Hindlimb muscle (tissue), 1 donor: ENCODE measurements around the gene ADAMTSL3. TPM values are rescaled to one million over a fixed set of nuclear protein-coding genes. Genes with fewer than 3 reads are reported as not detected.

Source experiments
- DNase-seq: peaks from one replicate; pipeline ENCODE4 v3.0.0-alpha.2; 2013
- polyA plus RNA-seq: library from polyadenylated mRNA; unstranded; fragments of 120-200 nt; gene quantifications from one replicate; pipeline ENCODE4 v1.2.1, GENCODE V29; 2013; ENCODE audit not compliant: insufficient read length

Gene ADAMTSL3, protein sequence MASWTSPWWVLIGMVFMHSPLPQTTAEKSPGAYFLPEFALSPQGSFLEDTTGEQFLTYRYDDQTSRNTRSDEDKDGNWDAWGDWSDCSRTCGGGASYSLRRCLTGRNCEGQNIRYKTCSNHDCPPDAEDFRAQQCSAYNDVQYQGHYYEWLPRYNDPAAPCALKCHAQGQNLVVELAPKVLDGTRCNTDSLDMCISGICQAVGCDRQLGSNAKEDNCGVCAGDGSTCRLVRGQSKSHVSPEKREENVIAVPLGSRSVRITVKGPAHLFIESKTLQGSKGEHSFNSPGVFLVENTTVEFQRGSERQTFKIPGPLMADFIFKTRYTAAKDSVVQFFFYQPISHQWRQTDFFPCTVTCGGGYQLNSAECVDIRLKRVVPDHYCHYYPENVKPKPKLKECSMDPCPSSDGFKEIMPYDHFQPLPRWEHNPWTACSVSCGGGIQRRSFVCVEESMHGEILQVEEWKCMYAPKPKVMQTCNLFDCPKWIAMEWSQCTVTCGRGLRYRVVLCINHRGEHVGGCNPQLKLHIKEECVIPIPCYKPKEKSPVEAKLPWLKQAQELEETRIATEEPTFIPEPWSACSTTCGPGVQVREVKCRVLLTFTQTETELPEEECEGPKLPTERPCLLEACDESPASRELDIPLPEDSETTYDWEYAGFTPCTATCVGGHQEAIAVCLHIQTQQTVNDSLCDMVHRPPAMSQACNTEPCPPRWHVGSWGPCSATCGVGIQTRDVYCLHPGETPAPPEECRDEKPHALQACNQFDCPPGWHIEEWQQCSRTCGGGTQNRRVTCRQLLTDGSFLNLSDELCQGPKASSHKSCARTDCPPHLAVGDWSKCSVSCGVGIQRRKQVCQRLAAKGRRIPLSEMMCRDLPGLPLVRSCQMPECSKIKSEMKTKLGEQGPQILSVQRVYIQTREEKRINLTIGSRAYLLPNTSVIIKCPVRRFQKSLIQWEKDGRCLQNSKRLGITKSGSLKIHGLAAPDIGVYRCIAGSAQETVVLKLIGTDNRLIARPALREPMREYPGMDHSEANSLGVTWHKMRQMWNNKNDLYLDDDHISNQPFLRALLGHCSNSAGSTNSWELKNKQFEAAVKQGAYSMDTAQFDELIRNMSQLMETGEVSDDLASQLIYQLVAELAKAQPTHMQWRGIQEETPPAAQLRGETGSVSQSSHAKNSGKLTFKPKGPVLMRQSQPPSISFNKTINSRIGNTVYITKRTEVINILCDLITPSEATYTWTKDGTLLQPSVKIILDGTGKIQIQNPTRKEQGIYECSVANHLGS (N-terminal part only)
- polyA plus RNA-seq, result 28.7 TPM

DNA sequence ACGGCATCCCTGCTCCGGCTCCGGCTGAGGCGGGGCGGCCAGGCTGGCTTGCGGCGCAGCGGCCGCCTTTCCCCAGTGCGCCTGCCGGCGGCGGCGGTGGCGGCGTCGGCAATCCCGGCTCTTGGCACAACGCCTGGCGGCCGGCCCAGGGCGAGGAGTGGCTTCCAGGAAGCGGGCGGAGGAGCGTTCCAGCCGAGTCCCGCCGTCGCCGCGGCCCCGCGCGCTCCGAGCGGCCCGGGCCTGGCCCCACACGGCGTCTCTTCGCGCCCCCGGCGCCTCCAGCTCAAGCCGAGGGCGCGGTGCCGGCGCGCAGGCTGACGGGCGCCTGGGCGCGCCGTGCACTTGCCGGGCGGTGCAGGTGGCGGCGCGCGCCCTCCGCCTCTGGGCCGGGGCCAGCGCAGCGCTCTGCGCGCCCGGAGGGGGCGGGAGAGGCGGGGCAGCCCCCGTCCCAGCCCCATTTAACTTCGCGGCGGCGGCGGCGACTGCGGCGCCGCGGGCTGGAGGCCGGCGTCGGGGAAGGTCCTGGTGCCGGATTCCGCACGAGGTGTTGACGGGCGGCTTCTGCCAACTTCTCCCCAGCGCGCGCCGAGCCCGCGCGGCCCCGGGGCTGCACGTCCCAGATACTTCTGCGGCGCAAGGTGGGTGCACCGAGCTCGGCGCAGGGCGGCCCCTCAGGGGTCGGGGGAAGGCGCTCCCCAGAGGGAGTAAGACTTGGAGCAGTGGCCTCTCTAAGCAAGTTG is at the start of gene ADAMTSL3:
ADAMTSL3 (plus strand) TSS at position 485 of the 740 bp plus-strand sequence. CDS start 1,639 bp downstream, outside the sequence.
- DNase-seq, result peak; percentile 77

DNA sequence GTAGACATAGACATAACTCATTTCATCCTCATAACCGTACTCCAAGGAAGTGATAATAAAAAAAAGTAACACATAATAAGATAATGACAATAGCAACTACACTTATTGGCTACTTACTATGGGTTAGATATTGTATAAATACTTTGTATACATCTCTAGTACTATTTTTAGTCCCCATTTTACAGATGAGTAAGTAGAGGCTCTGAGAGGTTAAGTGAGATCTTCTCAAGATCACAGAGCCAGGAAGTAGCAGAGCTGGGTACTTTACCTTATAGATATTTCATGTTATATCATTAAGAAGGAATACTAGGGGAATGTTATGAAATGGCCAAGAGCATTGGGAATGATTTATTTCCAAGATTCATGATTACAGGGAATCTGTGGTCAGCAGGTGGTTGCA is 49.4 kb upstream of the ADAMTSL3 start:
- no peak for DNase-seq

DNA sequence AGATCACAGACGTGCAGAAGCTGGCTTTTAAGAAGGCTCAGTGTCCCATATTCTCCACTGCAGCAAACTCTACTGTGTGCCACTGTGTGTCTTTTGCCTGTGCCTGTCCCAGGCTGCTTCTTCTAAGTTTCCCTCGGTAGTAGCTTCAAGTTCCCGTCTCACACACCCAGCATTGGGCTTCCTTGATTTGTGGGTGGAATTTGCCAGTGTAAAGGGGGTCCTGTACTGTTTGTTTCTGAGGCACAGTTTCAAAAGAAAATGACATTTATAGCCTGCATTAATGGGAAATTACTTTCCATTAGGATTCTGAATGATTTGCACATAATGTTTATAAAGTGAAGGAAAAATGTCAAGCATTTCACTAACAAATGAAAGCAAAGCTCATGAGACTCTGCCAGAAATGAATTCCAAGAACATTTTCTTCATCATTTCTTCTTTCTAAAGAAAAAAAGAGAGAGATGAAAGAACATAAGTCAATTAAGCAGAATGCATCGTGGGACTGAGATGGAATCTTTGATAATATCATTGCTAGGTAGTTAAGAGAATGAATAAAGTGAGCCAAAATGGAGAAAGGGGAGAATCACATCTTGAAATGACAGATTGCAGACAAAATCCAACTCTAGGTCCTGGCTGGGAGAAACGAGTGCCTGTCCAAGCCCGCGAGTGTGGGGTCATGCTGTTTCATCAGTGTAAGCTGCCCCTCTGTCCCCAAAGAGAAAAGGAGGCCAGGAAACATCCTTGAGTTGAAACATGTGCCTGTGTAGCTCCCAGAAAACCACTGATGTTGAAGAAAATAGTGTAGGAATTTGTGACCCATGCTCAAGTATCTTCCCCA is 48.6 kb upstream of the ADAMTSL3 start:
- DNase-seq, result peak; percentile 48

DNA sequence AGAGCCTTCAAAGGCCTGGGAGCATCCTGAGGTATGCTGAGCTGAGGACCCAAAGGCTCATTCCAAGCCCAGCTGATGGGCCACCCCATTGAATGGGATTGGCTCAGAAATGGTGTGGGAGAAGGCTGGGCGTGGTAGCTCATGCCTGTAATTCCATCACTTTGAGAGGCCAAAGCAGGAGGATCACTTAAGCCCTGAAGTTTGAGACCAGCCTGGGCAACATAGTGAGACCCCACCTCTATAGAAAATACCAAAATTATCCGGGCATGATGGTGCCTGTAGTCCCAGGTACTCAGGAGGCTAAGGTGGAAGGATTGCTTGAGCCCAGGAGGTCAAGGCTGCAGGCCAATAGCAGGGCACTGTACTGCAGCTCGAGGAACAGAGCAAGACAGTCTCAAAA is 43.8 kb upstream of the ADAMTSL3 start:
- no peak for DNase-seq

DNA sequence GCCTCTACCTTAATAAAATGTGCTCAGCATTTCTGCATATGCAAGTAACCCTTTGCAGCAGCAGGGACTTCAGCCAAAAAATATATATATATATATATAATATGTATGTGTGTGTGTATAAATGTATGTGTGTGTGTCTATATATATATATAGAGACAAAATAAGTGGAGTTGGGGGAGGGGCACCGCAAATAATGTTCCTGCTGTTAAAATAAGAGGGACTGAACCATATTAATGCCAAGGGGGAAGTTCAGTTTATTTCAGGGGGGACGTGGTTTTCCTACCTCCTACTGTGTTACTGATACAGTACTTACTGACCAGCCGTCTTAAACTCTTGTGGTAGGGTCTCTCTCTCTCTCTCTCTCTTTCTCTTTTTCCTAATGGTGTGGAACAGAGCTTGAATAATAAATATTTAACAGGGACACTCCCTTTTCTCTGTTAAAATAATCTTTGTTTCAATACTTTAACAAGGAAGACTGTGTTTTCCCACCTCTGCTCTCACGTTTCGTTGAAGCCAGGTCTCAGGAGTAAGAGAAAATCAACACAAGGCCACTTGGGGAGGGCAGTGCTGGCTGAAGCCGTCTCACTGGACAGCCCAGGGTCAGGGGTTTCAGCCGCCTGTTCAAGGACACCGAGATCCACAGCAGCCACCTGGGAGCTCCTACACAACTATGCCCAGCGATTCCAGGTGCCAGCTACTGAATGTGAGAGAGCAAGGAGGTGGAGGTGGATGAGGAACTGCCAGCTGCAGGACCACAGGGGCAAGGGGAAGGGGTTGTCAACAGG is 42.8 kb upstream of the ADAMTSL3 start:
- DNase-seq, result no peak

DNA sequence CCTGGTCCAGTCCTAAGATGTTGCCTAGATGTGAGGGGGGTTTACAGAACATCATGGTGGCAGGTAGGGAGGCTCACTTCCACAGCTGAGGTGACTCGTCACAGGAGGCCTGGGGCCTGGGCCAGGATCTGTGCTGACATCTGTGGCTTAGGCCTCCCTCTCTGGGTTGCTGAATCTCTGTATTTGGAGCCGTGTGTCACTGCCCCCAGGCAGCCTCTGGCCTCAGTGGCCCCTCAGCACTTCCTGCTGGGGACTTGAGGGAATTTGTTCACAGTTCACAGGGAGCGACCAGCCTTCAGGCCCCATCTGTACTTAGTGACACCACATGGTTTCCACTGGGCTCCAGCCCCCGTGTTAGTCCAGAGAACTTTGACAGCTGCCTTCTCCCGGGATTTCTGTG is 41.7 kb upstream of the ADAMTSL3 start:
- DNase-seq, result no peak

DNA sequence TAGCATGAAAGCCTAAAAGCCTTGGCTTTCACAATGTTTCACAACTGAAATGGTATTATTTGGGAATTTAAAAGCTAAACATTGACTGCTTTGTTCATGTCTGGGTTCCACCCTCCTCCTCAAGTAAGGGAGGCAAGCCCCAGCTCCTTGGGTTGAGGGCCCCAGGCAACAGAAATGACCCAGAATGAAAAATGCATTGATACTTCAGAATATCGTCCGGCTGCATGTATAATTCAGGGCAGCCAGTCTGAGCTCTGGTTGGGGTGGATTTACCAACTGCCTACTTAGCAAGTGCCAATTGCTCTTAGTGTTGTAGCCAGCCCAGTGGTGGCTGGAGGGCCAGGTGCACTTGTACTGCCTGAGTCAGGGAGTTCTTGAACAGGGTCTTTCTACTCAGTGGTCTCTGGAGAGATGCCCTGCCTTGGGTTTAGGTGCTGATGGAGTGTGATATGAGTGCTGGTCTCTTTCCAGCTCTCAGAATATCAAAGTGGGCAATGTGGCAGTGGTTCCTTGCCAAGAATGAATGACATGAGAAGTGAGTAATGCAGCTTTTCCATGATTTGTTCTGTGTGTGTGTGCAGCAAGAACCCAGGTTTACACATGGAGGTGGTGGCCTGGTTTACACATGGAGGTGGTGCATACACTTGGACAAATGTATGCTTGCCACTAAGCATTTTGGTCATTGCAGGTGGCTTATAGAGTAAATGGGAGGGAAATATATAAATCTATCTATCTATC is 40.9 kb upstream of the ADAMTSL3 start:
- DNase-seq, result no peak

DNA sequence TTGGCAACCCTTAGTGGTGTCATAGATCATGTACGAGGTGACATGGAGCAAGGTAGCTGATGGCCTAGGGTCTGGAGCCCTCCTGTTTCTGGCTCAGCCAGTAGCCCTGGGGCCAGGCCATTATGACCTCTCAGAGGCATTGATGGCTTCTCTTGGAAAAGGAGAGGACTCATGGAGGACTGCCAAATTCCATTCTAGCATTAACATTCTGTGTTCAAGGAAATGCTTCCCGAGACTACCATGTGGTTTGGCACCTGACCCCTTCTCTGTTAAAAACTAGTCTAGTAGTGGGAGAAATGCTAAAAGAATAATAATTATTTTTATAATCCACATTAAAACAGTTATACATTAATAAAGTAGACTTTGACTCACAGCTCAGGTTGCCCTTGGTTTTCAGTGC is 40.2 kb upstream of the ADAMTSL3 start:
- no peak for DNase-seq

DNA sequence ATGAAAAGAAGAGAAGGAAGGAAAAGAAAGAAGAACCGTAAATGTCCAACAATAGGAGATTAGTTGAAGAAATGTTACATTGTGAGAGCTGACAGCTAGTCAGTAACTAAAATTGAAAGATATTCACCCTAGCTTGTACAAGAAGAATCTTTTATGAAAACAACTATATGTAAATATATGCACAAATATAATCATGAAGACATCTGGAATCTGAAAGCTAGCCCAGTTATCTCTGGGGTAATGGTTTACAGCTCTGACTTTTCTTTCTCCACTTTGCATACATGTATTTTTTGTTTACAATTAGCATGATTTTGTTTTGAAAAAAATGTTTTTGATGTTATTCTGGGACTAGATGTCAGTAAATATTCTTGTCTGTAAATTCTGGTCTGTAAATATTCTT is 37.1 kb upstream of the ADAMTSL3 start:
- no peak for DNase-seq

DNA sequence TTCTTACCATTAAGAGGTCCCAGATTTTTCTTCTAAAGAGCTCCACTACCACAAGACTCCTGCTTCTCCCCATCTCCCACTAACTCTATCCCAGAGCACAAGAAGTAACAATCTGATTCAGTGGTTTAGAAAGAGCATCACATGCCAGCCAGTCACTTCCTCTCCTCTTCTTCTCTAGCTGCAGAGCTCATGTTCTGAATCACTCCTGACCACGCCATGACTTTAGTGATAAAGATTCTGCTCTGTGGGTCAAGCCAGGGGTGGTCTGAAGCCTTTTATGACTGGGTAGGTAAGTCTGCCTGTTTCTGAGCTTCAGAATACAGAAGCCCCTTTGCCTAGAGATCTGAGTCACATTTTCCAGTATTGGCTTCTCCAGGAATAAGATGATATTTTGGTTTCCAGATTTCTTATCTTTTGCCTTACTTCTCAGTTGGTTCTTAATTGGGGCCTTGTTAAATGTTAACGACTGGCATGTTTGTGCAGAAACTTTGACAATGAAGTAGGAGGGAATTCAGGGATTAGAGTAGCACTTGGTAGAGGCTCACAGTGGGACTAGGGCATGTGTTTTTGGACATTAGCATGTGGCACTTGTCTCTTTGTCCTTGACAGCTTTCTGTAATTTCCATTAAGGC is 27.6 kb upstream of the ADAMTSL3 start:
- DNase-seq, result no peak

DNA sequence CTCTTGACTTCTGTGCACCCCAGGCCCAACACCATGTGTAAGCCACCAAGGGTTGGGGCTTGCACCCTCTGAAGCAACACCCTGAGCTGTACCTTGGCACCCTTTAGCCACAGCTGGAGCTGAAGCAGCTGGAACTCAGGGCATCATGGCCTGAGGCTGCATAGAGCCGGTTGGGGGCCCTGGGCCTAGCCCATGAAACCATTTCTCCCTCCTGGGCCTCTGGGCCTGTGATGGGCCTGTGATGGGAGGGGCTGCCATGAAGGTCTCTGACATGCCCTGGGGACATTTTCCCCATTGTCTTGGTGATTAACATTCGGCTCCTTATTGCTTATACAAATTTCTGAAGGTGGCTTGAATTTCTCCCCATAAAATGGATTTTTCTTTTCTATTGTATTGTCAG is 22.4 kb upstream of the ADAMTSL3 start:
- no peak for DNase-seq

DNA sequence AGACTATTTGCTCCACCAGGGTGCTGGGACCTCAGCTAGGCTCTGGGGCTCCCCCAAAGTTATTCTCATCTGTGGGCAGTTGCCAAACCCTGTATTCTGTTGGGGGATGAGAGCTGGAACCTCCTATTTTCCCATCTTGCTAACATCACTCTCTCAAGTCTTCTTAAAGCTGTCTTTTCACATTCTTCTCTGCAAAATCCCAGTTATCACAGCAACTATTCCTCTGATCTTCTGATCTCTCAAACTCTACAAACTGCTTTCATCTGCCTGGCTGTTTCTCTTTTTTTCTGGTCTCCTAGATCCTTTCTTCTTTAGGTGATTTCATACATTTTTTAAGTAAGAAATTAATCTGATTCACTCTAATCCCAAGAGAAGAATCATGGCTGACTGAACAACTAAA is 10.7 kb upstream of the ADAMTSL3 start:
- DNase-seq, result no peak

DNA sequence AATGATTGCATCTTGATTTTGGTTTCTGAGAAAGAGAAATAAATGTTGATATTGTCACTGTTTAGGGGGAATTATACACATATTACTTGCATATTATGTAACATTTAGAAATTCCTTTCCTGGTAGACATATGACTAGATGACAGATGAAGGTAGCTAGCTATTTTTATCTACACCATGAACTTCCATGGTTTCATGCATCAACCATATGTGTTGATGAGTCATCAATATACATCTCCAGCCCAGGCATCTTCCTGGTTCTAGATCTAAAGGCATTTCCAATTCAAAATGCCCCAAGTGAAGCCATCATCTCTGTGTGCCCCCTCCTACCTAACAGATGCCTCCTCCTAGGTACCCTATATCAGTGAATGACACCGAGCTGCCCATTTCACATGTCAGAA is 9.5 kb upstream of the ADAMTSL3 start:
- DNase-seq, result no peak

DNA sequence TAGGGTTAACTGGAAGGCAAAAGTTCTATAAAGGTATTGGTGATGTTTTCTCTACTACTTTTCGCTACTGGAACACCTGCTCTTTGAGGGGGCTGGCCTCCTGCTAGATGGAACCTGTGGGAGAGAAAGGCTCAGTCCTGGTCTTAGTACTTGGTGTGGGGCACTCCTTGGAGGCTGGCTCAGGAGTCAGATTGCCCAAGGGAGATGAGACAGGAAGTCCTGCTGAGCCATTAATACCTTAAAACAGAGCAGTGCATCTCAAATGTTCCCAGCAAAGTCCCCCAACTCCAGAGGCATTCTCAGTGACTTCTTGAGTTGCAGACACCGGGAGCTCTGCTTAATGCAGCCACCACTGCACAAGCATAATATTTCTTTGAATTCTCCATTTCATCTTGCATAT is 3.1 kb upstream of the ADAMTSL3 start:
- no peak for DNase-seq

DNA sequence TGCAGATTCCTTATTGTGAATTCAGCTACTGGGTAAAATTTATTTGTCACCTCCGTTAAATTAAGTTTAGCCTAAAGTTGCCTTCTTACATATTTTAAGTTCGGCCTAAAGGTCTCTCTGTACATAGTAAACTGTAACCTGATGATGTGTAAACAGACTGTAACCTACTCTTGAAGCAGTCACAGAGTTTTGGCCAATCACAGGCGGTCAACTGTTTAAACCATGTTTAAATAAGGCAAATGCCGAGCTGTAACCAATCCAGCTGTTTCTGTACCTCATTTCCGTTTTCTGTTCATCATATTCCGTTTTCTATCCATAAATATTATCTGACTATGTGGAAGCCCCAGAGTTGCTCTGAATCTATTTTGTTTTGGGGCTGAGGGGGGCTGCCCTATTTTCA is 2.4 kb upstream of the ADAMTSL3 start:
- DNase-seq, result no peak

DNA sequence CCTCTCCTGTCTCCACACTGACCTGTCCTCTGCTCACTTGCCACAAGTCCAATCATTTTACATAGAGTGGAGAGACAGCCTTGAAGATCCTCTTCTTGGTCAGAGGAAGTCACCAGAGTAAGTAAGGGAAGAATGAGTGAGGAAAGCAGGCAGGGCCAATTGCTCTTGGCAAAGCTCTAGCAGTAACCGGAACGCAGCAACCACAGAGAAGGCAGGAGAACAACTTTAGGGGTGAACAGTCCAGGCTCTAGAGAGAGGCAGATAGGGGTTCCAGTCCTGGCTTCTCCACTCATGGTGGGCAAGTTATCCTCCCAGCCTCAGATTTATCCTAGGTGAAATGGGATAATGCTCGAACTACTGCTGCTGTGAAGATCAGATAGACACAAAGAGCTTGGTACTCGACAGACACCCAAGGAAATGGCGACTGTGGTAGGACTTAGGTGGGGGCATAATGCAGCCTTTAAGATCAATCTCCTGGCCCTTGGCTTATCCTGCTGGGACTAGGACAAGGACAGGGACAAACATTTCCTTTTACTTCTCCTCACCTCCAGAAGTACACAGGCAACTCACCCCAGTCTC is 1.2 kb upstream of the ADAMTSL3 start:
- no peak for DNase-seq

DNA sequence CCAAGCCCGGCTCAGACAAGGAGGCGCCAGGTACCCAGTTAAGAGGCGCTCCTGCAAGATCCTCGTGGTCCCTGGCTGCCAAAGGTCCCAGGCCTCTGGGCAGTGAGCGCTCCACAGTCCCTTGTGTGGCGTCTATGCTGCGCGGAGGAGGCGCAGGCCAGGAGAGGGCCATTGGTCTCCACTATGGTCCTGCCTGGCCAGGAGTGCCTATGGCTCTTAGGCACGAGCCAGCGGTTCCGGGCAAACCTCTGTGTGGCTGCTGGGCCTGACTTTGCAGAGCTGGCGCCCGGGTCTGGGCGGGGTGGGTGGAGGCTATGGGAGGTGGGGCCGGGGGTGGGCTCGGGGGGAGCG is 660 bp upstream of the ADAMTSL3 start:
- peak; percentile 56 for DNase-seq

DNA sequence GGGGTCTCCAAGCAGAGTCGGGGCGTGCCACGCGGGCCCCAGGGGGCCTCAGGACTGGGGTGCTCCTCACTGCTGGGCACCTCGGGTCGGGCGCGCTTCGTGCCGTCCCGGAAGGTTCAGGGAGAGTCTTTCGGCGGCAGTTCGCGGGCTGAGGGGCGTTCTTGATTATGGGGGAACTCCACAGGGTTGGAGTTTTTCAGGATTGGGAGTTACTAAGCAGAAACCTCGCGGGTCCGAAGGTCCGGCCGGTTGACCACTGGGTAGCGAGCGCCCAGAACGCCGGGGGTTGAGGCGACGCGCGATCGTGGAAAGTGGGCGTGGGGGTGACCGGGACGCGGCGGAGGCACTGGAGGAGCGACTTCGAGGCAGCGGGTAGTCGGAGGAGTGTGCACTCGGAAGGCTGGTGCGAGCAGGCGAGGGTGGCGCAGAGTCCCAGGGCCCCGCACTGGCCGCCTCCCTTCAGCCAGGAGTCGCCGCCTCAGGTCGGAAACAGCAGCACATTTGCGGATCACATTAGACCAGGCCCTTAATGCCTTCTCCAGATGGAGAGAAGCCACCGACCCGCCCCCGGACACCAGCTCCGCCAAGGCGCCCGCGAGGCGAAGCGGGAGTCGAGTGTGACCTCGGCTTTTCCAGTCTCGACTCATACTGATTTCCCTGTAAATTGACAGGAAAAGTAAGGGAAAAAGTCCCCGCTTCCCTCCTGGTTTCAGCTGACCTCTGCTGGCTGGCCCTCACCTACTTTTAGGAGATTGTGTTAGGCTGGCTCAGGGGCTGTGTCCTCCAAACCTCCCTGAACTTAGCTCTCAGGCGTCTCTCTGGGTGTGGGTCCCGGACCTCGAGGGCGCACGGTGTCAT is 685 bp downstream of the ADAMTSL3 start:
- DNase-seq, result peak; percentile 55
